HuH-7 (cell line): ENCODE data around the gene ZNF117.
"Not testable (repeated sequence)": the region's sequence is repeated elsewhere in the genome, so short reads cannot be mapped to it uniquely, and the experiment has no call there.

Experiments
- DNase-seq: peaks from one replicate; pipeline ENCODE4 v3.0.0; 2011; ENCODE audit warnings: low spot score

Gene ZNF117

GRCh38 chr7:64990936-64991335 lies at the start of gene ZNF117:
Gene ZNF117, minus strand, starts transcription at chr7:64991036.
- no peak for DNase-seq

DNA sequence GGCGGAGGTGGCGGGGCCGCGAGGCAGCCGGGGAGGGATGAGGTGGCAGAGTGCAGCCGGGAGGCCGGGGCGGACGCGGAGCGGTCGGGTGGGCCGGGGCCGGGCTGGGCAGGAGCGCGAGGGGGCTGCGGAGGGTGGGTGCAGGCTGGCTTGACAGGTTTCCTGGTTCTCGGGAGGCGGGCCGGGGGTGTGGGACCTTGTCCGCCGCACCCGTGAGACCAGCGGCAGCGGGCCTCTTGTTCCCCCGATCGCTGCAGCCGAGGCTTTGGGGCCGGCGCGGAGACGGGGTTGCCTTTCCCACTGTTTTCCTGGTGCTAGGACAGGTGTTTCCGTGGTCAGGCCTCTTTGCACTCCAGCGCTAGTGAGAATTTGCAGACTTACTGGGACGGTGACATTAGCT lies 47.9 kb upstream of the ZNF117 start:
- peak; percentile 23 for DNase-seq

DNA sequence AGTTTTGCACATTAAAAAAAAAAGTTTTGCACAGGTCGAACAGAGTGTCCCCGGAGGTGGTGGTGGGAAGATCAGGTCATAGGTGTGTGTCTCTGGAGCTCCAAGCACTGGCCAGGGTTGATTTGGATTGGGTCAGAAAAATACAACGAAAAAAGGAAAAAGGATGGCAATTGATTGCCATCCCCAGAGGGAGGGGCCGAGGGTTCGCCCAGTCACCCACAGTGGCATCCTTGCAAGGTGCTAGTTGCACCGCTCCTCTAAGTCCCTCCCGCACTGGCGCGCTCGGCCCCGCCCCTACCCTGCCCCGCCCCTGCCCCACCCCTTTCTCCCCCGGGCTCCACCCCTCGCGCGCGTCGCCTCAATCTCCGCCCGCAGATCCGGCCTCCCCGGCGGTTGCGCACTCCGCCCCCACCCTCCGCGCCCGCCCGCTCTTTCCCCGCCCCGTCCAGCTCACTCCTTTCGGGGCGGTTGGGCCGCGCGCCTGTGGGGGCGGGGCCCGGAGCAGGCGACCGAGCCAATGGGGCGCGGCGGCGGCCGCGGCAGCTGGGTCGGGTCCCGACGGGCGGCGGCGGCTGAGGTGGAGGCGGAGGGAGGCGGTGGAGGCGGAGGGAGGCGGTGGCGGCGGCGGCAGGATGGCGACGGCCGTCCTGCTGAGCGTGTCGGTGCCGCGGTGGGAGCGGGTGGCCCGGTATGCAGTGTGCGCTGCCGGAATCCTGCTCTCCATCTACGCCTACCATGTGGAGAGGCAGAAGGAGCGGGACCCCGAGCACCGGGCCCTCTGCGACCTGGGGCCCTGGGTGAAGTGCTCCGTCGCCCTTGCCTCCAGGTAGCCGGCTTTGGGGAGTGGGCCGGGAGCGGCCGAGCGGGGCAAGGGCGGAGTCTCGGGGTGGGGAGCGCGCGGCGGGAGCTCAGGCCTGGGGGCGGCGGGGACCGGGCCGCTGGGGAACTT lies 47.2 kb upstream of the ZNF117 start:
- peak; percentile 93 for DNase-seq

GRCh38 chr7:65036526-65036925 lies 45.7 kb upstream of the ZNF117 start:
- not testable (repeated sequence) for DNase-seq

GRCh38 chr7:65035469-65035868 lies 44.6 kb upstream of the ZNF117 start:
- DNase-seq = not testable (repeated sequence)

DNA sequence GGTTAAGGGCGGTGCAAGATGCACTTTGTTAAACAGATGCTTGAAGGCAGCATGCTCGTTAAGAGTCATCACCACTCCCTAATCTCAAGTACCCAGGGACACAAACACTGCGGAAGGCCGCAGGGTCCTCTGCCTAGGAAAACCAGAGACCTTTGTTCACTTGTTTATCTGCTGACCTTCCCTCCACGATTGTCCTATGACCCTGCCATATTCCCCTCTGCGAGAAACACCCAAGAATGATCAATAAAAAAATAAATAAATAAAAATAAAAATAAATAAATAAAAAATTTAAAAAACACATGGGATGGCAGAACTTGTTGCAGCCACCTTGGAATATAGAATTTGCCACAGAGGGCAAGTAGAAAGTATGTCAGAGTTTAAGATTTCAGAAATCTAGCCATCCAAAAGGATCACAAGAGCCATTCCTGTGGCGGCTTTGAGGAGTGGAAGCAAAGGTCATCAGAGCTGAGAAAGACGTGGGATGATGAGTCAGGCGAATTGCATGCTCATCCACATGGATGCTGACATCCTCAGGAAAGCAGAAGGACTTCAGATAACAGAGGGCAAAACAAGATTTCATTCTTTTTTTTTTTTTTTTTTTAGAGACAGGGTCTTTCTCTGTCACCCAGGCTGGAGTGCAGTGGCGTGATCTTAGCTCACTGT lies 43.4 kb upstream of the ZNF117 start:
- DNase-seq = not testable (repeated sequence)

DNA sequence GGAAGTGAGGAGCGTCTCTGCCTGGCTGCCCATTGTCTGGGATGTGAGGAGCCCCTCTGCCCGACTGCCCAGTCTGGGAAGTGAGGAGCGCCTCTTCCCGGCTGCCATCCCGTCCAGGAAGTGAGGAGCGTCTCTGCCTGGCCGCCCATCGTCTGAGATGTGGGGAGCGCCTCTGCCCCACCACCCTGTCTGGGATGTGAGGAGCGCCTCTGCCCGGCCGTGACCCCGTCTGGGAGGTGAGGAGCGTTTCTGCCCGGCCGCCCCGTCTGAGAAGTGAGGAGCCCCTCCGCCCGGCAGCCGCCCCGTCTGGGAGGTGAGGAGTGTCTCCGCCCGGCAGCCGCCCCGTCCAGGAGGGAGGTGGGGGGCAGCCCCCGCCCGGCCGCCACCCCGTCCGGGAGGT lies 42.6 kb upstream of the ZNF117 start:
- DNase-seq = not testable (repeated sequence)

GRCh38 chr7:65025023-65025422 lies 34.2 kb upstream of the ZNF117 start:
- DNase-seq = not testable (repeated sequence)

DNA sequence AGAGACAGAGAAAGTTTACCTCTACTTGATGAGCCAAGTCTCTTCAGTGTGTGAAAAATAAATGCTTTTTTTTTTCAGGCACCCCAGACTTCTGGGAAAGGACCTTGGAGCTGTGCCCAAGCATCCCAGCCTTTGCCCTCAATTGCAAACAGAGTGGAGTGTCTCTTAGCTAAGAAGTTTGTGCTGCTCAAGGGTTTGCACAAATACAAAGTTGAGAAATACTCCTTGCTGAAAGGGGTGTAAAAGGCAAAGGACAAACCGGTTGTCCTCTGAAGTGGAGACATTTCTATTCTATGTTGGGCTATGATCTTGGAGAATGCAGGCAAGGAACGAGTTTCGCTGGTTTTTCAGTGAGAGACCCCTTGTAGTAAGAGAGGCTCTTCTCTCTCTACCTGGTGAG lies 30.1 kb upstream of the ZNF117 start:
- DNase-seq = not testable (repeated sequence)

- DNase-seq = not testable (repeated sequence)
Observed at GRCh38 chr7:65009881-65010280, 19.0 kb upstream of the ZNF117 start.

GRCh38 chr7:65009394-65009793 lies 18.6 kb upstream of the ZNF117 start:
- DNase-seq = not testable (repeated sequence)

DNA sequence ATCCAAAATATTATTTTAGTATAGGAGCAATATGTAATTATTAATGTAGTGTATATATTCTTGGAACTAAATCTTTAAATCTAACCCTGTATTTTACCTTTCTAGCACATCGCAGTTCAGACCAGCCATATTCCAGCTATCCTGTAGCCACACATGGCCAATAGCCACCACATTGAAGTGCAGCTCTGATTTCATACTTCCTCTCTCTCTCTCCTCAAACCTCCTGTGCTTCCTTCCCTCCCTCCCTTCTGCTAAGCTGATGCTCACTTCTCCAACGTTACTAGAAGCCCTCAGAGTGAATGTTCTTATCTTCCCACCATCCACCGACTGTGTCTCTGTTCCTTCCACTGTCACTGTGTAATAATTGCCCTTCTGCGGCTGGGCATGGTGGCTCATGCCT lies 16.2 kb upstream of the ZNF117 start:
- not testable (repeated sequence) for DNase-seq

DNA sequence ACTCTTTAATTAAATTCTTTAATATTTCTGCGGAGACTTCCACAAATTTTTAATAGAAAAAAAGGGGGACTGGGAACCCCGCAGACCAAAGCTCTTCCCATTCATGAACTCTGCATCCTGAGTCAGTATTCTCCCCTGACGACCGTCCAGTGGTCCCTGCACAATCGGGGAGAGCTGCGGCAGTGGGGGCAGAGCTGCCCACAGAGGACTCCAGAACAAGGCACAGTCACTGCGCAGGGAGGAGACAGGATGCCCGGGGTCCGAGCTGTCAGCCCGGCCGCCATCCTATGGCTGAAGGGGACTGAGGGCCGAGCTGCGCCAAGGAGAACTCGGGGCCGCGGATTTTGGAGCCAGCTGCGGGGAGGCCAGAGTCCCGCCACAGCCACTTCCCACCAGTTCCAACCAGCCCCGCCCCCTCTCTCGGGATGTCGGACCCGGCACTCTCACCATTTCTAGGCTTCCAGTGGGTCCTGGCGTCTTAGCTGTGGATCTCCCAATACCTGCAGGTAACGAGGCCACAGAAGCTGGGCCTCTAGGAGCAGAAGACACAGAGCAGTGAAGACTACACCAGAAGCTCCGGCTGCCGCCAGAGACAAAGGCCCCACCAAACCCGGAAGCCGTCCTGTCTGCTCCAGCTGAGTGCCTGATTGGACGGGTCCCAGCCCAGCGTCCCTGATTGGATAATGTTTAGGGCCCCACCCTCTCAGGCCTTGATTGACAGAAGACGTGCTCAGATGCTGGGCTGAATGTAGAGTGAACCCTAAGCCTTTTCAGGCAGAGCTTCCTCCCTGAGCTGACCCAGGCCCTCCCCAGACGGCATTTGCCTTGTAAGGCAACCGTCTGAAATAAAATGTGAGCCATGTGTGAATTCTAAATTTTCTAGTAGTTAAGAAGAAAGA lies 15.5 kb upstream of the ZNF117 start, which contains the start of gene ERV3-1:
TSS of gene ERV3-1 (minus strand) at position 594 of the 899 bp plus-strand sequence. CDS start 13,661 bp downstream, outside the sequence.
- peak; percentile 96 for DNase-seq

GRCh38 chr7:65004575-65004974 lies 13.7 kb upstream of the ZNF117 start:
- no peak for DNase-seq

GRCh38 chr7:65002972-65003585 lies 12.2 kb upstream of the ZNF117 start:
- no peak for DNase-seq

DNA sequence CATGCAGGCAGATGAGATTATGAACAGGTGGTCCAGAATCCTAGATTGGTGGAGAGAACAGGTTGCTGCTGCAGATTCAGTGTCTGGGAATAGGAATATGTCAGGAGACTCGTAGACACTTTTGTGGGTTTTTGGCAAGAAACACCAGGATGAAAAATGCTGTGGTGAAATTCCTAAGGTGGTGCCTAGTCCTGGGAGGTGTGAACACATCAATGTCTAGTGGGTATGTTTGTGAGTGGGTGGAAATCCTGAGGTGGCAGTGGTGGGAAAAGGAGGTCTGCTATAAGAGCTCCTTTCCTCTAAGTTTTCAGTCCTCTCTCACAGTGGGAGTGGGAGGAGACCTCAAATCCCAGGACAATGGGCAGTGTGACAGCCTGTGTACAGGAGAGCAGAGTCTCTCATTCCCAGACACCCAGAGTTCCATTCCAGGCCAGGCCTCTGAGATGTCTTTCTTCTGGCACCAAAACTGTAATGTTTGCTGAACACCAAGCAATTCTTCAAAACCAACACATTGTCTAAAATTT lies 10.5 kb upstream of the ZNF117 start:
- DNase-seq = no peak

- DNase-seq = no peak
Observed at GRCh38 chr7:64999165-65000004, 8.5 kb upstream of the ZNF117 start.

DNA sequence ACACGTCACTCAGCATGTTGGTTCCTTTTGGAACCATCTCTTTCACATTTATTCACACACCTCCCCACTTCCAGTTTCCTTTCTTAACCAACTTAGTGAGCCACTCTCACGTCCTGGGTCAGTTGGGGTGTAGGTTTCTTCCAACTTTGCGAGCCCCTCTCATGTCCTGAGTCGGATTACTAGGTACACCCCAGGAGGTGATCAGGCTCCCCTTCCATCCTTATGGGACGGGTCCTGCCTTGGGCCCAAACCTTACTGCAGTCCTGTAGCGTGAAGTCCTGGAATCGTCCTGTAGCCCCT lies 8.0 kb upstream of the ZNF117 start:
- DNase-seq = no peak

DNA sequence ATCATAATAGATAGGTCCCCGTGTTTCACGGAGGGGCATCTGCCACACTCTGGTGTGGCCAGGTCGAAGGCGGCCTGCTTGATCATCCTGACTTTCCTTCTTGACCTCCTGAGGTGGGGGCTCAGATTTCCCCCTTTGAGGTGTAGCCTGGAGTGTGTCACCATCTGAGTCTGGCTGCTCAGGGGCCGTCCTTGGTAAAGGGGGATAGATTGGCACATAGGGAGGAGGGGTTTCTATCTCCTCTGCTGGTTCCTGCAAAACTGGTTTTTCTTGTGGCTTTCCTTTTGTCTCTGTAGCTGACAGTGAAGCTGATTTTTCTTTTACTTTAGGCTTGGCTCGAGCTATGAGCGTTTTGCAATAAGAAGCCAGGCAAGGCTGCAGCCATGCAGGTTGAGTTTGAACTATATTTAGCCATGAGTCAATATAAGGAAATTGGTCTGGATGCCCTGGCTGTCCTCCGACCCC lies 7.1 kb upstream of the ZNF117 start:
- DNase-seq = no peak

DNA sequence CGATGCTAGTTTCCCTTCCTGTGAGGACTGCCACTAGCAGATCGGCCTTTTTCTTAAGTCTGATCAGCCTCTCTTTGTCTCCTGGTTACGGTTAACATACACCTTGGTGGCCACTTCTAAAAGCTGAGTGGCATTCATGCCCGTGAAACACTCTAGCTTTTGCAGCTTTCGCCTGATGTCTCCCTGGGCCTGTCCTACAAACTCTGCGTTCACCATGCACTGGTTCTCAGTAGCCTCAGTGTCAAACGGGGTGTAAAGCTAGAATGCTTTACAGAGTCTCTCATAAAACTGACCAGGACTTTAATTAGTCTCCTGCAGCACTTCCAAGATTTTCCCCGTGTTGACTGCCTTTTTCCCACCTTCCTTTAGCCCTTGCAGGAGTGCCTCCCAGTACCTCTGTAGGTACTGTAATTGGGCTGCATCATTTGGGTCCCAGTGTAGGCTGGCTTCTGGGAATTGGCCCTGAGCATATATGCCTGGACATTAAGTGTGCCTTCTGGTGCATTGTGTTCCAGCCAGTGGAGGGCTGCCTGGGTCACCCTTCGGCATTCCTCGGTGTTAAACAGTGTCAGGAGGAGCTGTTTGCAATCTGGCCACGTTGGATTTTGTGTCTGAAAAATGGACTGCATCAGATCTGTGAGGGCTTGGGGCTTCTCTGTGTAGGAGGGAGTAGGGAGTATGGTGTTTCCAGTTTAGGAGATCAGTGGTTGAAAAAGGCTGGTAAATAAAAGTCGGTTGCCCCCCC lies 6.5 kb upstream of the ZNF117 start:
- no peak for DNase-seq
